ENCODE measurements around the gene DMD. TPM values are rescaled to one million over a fixed set of nuclear protein-coding genes. Genes with fewer than 3 reads are reported as not detected.

DMD gene
- total RNA-seq, 1 experiment from 2014 or later: 47.2 TPM

DNA sequence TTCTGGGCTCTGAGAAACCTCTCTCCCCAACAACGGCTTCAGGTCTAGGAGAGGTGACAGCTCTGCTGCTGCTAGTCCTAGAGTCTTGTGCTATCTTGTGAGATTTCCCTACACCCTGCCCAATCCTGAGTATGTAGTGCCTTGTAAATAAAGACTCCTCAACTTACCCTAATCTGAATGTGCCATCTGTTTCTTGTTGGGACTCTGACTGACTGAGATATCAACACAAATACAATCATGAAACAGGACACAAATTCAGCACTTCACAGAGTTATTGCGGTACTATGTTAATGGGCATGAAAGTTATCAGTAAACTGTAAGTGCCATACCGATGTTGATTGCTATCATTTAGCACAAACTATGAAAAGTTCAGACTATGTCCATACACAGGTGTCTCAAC, 1610.5 kb downstream of the DMD start:
- CTCF ChIA-PET: no interaction called here
- H3K4me3 ChIP-seq (ENCODE audit: low read depth, low read length): no peak overlapping the region
- no peaks in the 10 kb centered on the region for H3K27me3 ChIP-seq (replicated peaks; ENCODE audit: control insufficient read depth, insufficient read depth, low read length)
- POLR2A ChIA-PET: no interaction called here
- Mint-ChIP-seq H3K4me1 (ENCODE audit: low read depth, unreplicated experiment) (no peaks in the 10 kb centered on the region), H3K36me3 (ENCODE audit: insufficient read depth, unreplicated experiment) (no peaks in the 10 kb centered on the region), H3K27ac (ENCODE audit: unreplicated experiment) (no peak overlapping the region), H3K27me3 (ENCODE audit: insufficient read depth, unreplicated experiment) (no peaks in the 10 kb centered on the region), H3K9me3 (ENCODE audit: unreplicated experiment) (no peaks in the 10 kb centered on the region), H3K4me3 (ENCODE audit: unreplicated experiment) (no peak overlapping the region)
- H3K4me1 ChIP-seq: no peaks in the 10 kb centered on the region
- no peaks in the 10 kb centered on the region for H3K36me3 ChIP-seq (ENCODE audit: control insufficient read depth, insufficient read depth, low read length)
- DNase-seq: no peak
- no TSS peak for BruUV-seq (replicated peaks)
- TF ChIP-seq, protein P1, sequence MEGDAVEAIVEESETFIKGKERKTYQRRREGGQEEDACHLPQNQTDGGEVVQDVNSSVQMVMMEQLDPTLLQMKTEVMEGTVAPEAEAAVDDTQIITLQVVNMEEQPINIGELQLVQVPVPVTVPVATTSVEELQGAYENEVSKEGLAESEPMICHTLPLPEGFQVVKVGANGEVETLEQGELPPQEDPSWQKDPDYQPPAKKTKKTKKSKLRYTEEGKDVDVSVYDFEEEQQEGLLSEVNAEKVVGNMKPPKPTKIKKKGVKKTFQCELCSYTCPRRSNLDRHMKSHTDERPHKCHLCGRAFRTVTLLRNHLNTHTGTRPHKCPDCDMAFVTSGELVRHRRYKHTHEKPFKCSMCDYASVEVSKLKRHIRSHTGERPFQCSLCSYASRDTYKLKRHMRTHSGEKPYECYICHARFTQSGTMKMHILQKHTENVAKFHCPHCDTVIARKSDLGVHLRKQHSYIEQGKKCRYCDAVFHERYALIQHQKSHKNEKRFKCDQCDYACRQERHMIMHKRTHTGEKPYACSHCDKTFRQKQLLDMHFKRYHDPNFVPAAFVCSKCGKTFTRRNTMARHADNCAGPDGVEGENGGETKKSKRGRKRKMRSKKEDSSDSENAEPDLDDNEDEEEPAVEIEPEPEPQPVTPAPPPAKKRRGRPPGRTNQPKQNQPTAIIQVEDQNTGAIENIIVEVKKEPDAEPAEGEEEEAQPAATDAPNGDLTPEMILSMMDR (IDR thresholded peaks at IDR 0.05; ENCODE audit: insufficient read depth in 1 of 2, low read depth in 1 of 2, low read length in 1 of 2, severe bottlenecking in 1 of 2, unreplicated experiment in 1 of 2): no peak
- H3K9me3 ChIP-seq: no peaks in the 10 kb centered on the region
- intact Hi-C loops (cut with micrococcal nuclease; ENCODE audit: unreplicated experiment): no loop called here

DNA sequence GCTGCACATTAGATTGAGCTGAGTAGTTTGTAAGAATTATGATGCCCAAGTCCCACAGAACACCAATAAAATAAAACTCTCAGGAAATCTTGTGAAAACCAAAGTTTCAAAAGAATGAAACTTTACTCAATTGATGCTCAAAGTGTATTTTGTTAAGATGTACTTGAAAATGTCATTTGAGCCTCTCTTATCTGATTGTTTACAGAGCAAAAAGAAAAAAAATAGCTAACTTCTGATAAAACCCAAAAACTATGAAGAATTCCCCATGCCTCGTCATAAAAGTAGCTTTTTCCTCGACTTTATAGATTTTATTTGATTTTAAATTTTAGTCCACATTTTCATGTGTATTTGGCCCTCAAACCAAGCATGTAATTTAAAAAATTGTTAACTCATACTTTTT, 1618.0 kb downstream of the DMD start:
- Mint-ChIP-seq H3K4me1 (ENCODE audit: low read depth, unreplicated experiment) (peaks cover 6% of the 10 kb centered on the region), H3K27me3 (ENCODE audit: insufficient read depth, unreplicated experiment) (no peaks in the 10 kb centered on the region), H3K4me3 (ENCODE audit: unreplicated experiment) (no peak overlapping the region), H3K27ac (ENCODE audit: unreplicated experiment) (no peak overlapping the region), H3K9me3 (ENCODE audit: unreplicated experiment) (no peaks in the 10 kb centered on the region), H3K36me3 (ENCODE audit: insufficient read depth, unreplicated experiment) (no peaks in the 10 kb centered on the region)
- ChIA-PET POLR2A (no interaction called here), CTCF (no interaction called here)
- no peak for DNase-seq
- Histone ChIP-seq H3K4me3 (ENCODE audit: low read depth, low read length) (no peak overlapping the region), H3K9me3 (no peaks in the 10 kb centered on the region), H3K27me3 (replicated peaks; ENCODE audit: control insufficient read depth, insufficient read depth, low read length) (no peaks in the 10 kb centered on the region), H3K4me1 (no peaks in the 10 kb centered on the region), H3K36me3 (ENCODE audit: control insufficient read depth, insufficient read depth, low read length) (no peaks in the 10 kb centered on the region)
- TF ChIP-seq, protein P1 (IDR thresholded peaks at IDR 0.05; ENCODE audit: insufficient read depth in 1 of 2, low read depth in 1 of 2, low read length in 1 of 2, severe bottlenecking in 1 of 2, unreplicated experiment in 1 of 2): no peak
- intact Hi-C loops (cut with micrococcal nuclease; ENCODE audit: unreplicated experiment): no loop called here
- no TSS peak for BruUV-seq (replicated peaks)

DNA sequence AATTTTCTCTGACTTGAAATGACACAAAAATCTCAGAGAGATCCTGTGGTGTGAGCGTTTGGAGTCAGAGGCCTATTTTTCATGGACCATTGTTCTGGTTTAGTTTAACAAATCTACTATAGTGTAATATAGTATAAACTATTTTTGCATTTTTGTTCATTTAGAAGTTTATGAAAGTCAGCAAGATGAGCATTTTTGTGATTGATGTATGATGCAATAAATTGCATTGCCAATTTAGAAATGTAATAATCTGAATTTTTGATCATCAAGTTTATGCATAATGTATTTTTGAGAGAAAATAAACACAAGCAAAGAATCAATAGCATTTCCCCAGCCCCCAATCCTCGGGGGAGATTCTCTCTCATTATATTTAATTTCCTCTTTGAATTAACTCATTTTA, 1620.0 kb downstream of the DMD start:
- Mint-ChIP-seq H3K4me1 (ENCODE audit: low read depth, unreplicated experiment) (peaks cover 6% of the 10 kb centered on the region), H3K4me3 (ENCODE audit: unreplicated experiment) (no peak overlapping the region), H3K27me3 (ENCODE audit: insufficient read depth, unreplicated experiment) (no peaks in the 10 kb centered on the region), H3K9me3 (ENCODE audit: unreplicated experiment) (no peaks in the 10 kb centered on the region), H3K27ac (ENCODE audit: unreplicated experiment) (no peak overlapping the region), H3K36me3 (ENCODE audit: insufficient read depth, unreplicated experiment) (no peaks in the 10 kb centered on the region)
- CTCF ChIA-PET: no interaction called here
- Histone ChIP-seq H3K9me3 (no peaks in the 10 kb centered on the region), H3K4me1 (no peaks in the 10 kb centered on the region), H3K36me3 (ENCODE audit: control insufficient read depth, insufficient read depth, low read length) (no peaks in the 10 kb centered on the region), H3K27me3 (replicated peaks; ENCODE audit: control insufficient read depth, insufficient read depth, low read length) (no peaks in the 10 kb centered on the region), H3K4me3 (ENCODE audit: low read depth, low read length) (no peak overlapping the region)
- no peak for DNase-seq
- intact Hi-C loops (cut with micrococcal nuclease; ENCODE audit: unreplicated experiment): no loop called here
- POLR2A ChIA-PET: no interaction called here
- no TSS peak for BruUV-seq (replicated peaks)
- TF ChIP-seq, protein P1 (IDR thresholded peaks at IDR 0.05; ENCODE audit: insufficient read depth in 1 of 2, low read depth in 1 of 2, low read length in 1 of 2, severe bottlenecking in 1 of 2, unreplicated experiment in 1 of 2): no peak

Measured in Caco-2 (cell line).